ENCODE data around the gene LAMTOR2.
"Not testable (repeated sequence)": the region's sequence is repeated elsewhere in the genome, so short reads cannot be mapped to it uniquely, and the experiment has no call there.

LAMTOR2 gene

GRCh38 chr1:156026588-156026987, 28.0 kb upstream of the LAMTOR2 start:
- peaks cover 4% of the 10 kb centered on the region; the same call in 1 of the 2 replicates for H3F3A ChIP-seq (ENCODE audit: insufficient read depth)
- H3K27ac ChIP-seq (ENCODE audit: low read depth, low read length) = no peak overlapping the region
- no peak overlapping the region for H2AFZ ChIP-seq (ENCODE audit: low read depth, low read length, severe bottlenecking)
- H3K79me2 ChIP-seq (ENCODE audit: insufficient read depth, low read length) = no peaks in the 10 kb centered on the region
- H3K4me3 ChIP-seq (ENCODE audit: insufficient read depth, low read length, poor library complexity, severe bottlenecking) = no peak overlapping the region
- no peak overlapping the region for H3K9ac ChIP-seq (ENCODE audit: low read length)
- TF ChIP-seq CTCF (IDR thresholded peaks at IDR 0.05; ENCODE audit: insufficient read depth, low read length, poor library complexity, severe bottlenecking) = no peak
- TF ChIP-seq EZH2phosphoT487 (conservative IDR thresholded peaks at IDR 0.05; ENCODE audit: low read length) = no peak
- no peaks in the 10 kb centered on the region for H4K20me1 ChIP-seq (ENCODE audit: low read depth, low read length)
- H3K9me2 ChIP-seq (replicated peaks; ENCODE audit: insufficient read depth, low read length) = no peaks in the 10 kb centered on the region
- H3K9me3 ChIP-seq (ENCODE audit: insufficient read depth, low read length) = no peaks in the 10 kb centered on the region
- no peaks in the 10 kb centered on the region for H3K36me3 ChIP-seq (ENCODE audit: low read length)
- no peaks in the 10 kb centered on the region for H3K27me3 ChIP-seq (ENCODE audit: low read length)
- H3K4me2 ChIP-seq (ENCODE audit: low read depth, low read length, poor library complexity, severe bottlenecking) = no peak overlapping the region

- Histone ChIP-seq H3K27ac (ENCODE audit: low read depth, low read length) (no peak overlapping the region), H3K4me2 (ENCODE audit: low read depth, low read length, poor library complexity, severe bottlenecking) (no peak overlapping the region), H3K9me3 (ENCODE audit: insufficient read depth, low read length) (no peaks in the 10 kb centered on the region), H3K9ac (ENCODE audit: low read length) (no peak overlapping the region), H4K20me1 (ENCODE audit: low read depth, low read length) (no peaks in the 10 kb centered on the region), H3K79me2 (ENCODE audit: insufficient read depth, low read length) (no peaks in the 10 kb centered on the region), H3F3A (ENCODE audit: insufficient read depth) (no peaks in the 10 kb centered on the region), H3K27me3 (ENCODE audit: low read length) (no peaks in the 10 kb centered on the region), H2AFZ (ENCODE audit: low read depth, low read length, severe bottlenecking) (no peak overlapping the region), H3K4me3 (ENCODE audit: insufficient read depth, low read length, poor library complexity, severe bottlenecking) (no peak overlapping the region), H3K36me3 (ENCODE audit: low read length) (no peaks in the 10 kb centered on the region), H3K9me2 (replicated peaks; ENCODE audit: insufficient read depth, low read length) (no peaks in the 10 kb centered on the region)
- TF ChIP-seq CTCF (IDR thresholded peaks at IDR 0.05; ENCODE audit: insufficient read depth, low read length, poor library complexity, severe bottlenecking) = no peak
- no peak for TF ChIP-seq EZH2phosphoT487 (conservative IDR thresholded peaks at IDR 0.05; ENCODE audit: low read length)
Observed at GRCh38 chr1:156033011-156033410, 21.6 kb upstream of the LAMTOR2 start.

- H3F3A ChIP-seq (ENCODE audit: insufficient read depth); H3K4me2 ChIP-seq (ENCODE audit: low read depth, low read length, poor library complexity, severe bottlenecking); H2AFZ ChIP-seq (ENCODE audit: low read depth, low read length, severe bottlenecking); H3K27me3 ChIP-seq (ENCODE audit: low read length); H3K9ac ChIP-seq (ENCODE audit: low read length); H3K4me3 ChIP-seq (ENCODE audit: insufficient read depth, low read length, poor library complexity, severe bottlenecking); H3K36me3 ChIP-seq (ENCODE audit: low read length); H3K27ac ChIP-seq (ENCODE audit: low read depth, low read length); H3K9me3 ChIP-seq (ENCODE audit: insufficient read depth, low read length); H3K79me2 ChIP-seq (ENCODE audit: insufficient read depth, low read length); H4K20me1 ChIP-seq (ENCODE audit: low read depth, low read length); H3K9me2 ChIP-seq (replicated peaks; ENCODE audit: insufficient read depth, low read length): not testable (repeated sequence)
Observed at GRCh38 chr1:156034991-156035390, 19.6 kb upstream of the LAMTOR2 start.

- Histone ChIP-seq H3K9me3 (ENCODE audit: insufficient read depth, low read length) (no peaks in the 10 kb centered on the region), H3K27me3 (ENCODE audit: low read length) (no peaks in the 10 kb centered on the region), H3K4me3 (ENCODE audit: insufficient read depth, low read length, poor library complexity, severe bottlenecking) (no peak overlapping the region), H4K20me1 (ENCODE audit: low read depth, low read length) (no peaks in the 10 kb centered on the region), H3K79me2 (ENCODE audit: insufficient read depth, low read length) (no peaks in the 10 kb centered on the region), H3K4me2 (ENCODE audit: low read depth, low read length, poor library complexity, severe bottlenecking) (no peak overlapping the region), H2AFZ (ENCODE audit: low read depth, low read length, severe bottlenecking) (no peak overlapping the region), H3K27ac (ENCODE audit: low read depth, low read length) (no peak overlapping the region), H3F3A (ENCODE audit: insufficient read depth) (no peaks in the 10 kb centered on the region), H3K9me2 (replicated peaks; ENCODE audit: insufficient read depth, low read length) (no peaks in the 10 kb centered on the region), H3K36me3 (ENCODE audit: low read length) (peaks cover 2% of the 10 kb centered on the region; the same call in 1 of the 2 replicates), H3K9ac (ENCODE audit: low read length) (no peak overlapping the region)
- TF ChIP-seq CTCF (IDR thresholded peaks at IDR 0.05; ENCODE audit: insufficient read depth, low read length, poor library complexity, severe bottlenecking) (no peak), EZH2phosphoT487 (conservative IDR thresholded peaks at IDR 0.05; ENCODE audit: low read length) (no peak)
Observed at GRCh38 chr1:156042828-156043227, 11.8 kb upstream of the LAMTOR2 start.

All from SU-DHL-6 (cell line).